HepG2 (cell line): Measurements from ENCODE around the gene GPN2. TPM values are rescaled to one million over a fixed set of nuclear protein-coding genes. Genes with fewer than 3 reads are reported as not detected.

Experiments
- ATAC-seq: fragments of 200-7000 bp; cut with Tn5 transposase; 3 replicates; pipeline ENCODE4 v1.9.1; 2020; ENCODE audit warnings: mild to moderate bottlenecking, moderate library complexity
- BruUV-seq: library from RNA; stranded (reverse); fragments of 400-500 nt; replicated peaks from 2 replicates; lab custom pipeline; 2021; lab: Mats Ljungman, UMichigan
- CTCF ChIA-PET: fragments of 300-600 bp; formaldehyde crosslinking; extraction: SDS; loops from one replicate; lab custom pipeline; 2021; ENCODE audit warnings: low total read pairs, inconsistent platforms, low intra/inter-chr PET ratio; lab: Yijun Ruan, JAX
- POLR2A ChIA-PET: fragments of 350-600 bp; sonication (Branson Sonifier 250); formaldehyde crosslinking; loops from one replicate; lab custom pipeline; 2020; ENCODE audit warnings: antibody characterized with exemption, inconsistent platforms; lab: Yijun Ruan, JAX
- DNase-seq: peaks from one replicate; pipeline ENCODE4 v3.0.0-alpha.2; 2015; ENCODE audit warnings: low spot score
- FAIRE-seq: peaks from 3 replicates; lab custom pipeline; 2011; peaks lifted over from hg19 to GRCh38; lab: Jason Lieb, UNC
- H2AFZ ChIP-seq: one replicate; pipeline ENCODE4 v1.6.1; 2011; ENCODE audit warnings: low read length, inconsistent platforms
- H3K27ac ChIP-seq: fragments of 300-600 bp; 3 replicates; pipeline ENCODE4 v1.8.0; 2011; ENCODE audit warnings: mixed run types, mild to moderate bottlenecking, mixed read lengths, low read length, inconsistent platforms; ENCODE audit not compliant: insufficient read depth; ENCODE audit errors: extremely low read length
- H3K27me3 ChIP-seq, 2 experiments: fragments of 200-600 bp in 1 of 2; 2 replicates in 1 of 2; 3 replicates in 1 of 2; pipeline versions ENCODE4 v1.6.0 to v1.8.0; 2011; ENCODE audit warnings: low read length in 2 of 2, mild to moderate bottlenecking in 2 of 2, moderate library complexity in 2 of 2, inconsistent platforms in 1 of 2; ENCODE audit not compliant: insufficient read depth in 2 of 2, control insufficient read depth in 1 of 2
- H3K36me3 ChIP-seq, 2 experiments: fragments of 200-600 bp in 1 of 2; replicated peaks in 1 of 2; 2 replicates in 1 of 2; 3 replicates in 1 of 2; pipeline versions ENCODE4 v1.5.1 to v1.8.0; 2011; ENCODE audit warnings: low read length in 2 of 2, inconsistent platforms in 1 of 2; ENCODE audit not compliant: insufficient read depth in 2 of 2, control insufficient read depth in 1 of 2
- H3K4me1 ChIP-seq: 2 replicates; pipeline ENCODE4 v1.5.1; 2012; ENCODE audit warnings: low read length, inconsistent platforms; ENCODE audit not compliant: insufficient read depth
- H3K4me2 ChIP-seq: 2 replicates; pipeline ENCODE4 v1.6.0; 2011; ENCODE audit warnings: low read depth, low read length, inconsistent platforms
- H3K4me3 ChIP-seq, 3 experiments: fragments of 200-600 bp in 1 of 3; sonication (generic), shearing (Covaris generic) in 1 of 3; replicated peaks in 1 of 3; 2 replicates each; pipeline ENCODE4 v1.5.1; 2011 to 2016; ENCODE audit warnings: low read length in 3 of 3, inconsistent platforms in 2 of 3, low read depth in 2 of 3, mild to moderate bottlenecking in 2 of 3, control low read depth in 1 of 3, mixed read lengths in 1 of 3; ENCODE audit not compliant: insufficient read depth in 1 of 3
- H3K79me2 ChIP-seq: one replicate; pipeline ENCODE4 v1.6.1; 2011; ENCODE audit warnings: low read length, inconsistent platforms; ENCODE audit not compliant: insufficient read depth
- H3K9ac ChIP-seq: 2 replicates; pipeline ENCODE4 v1.6.0; 2011; ENCODE audit warnings: mild to moderate bottlenecking, low read depth, low read length, inconsistent platforms; ENCODE audit not compliant: insufficient read depth
- H3K9me3 ChIP-seq: 2 replicates; pipeline ENCODE4 v1.5.1; 2012; ENCODE audit warnings: mild to moderate bottlenecking, low read length
- H4K20me1 ChIP-seq: 2 replicates; pipeline ENCODE4 v1.6.0; 2011; ENCODE audit warnings: inconsistent platforms, mild to moderate bottlenecking, low read length, moderate library complexity; ENCODE audit not compliant: insufficient read depth
- FOXJ3 ChIP-seq: sonication (generic); formaldehyde crosslinking; IDR thresholded peaks from 2 replicates; pipeline ENCODE4 v1.4.0; 2020; ENCODE audit warnings: missing genetic modification reagents, mild to moderate bottlenecking, borderline replicate concordance
- PHB2 ChIP-seq: fragments of 450-650 bp; IDR thresholded peaks from 2 replicates; pipeline ENCODE4 v1.6.1; 2018; ENCODE audit not compliant: partially characterized antibody
- ZNF891 ChIP-seq: sonication (generic); formaldehyde crosslinking; IDR thresholded peaks from 2 replicates; pipeline ENCODE4 v1.5.0; 2020; ENCODE audit warnings: mild to moderate bottlenecking, missing genetic modification reagents
- WGBS: methylation state at CpG from one replicate; pipeline ENCODE4 v1.1.6; 2017; ENCODE audit warnings: low lambda C conversion rate; 5-methylcytosine and 5-hydroxymethylcytosine counted together
- in situ Hi-C: cut with HindIII; loops from 2 replicates; pipeline ENCODE4 v1.10.0; 2017; ENCODE audit warnings: low pct_unique_long_range_greater_than_20kb; ENCODE audit not compliant: extremely low pct_ligation_motif_present
- intact Hi-C: fragments of 100-400 bp; cut with micrococcal nuclease; formaldehyde crosslinking; loops from one replicate; pipeline ENCODE4 v1.10.0; 2022; ENCODE audit not compliant: unreplicated experiment
- polyA plus RNA-seq, 8 experiments: library from polyadenylated mRNA; depleted of rRNA in 3 of 8; stranded (reverse) in 7 of 8; unstranded in 1 of 8; fragments of >200 nt; fragmentation: Illumina TruSeq in 4 of 8; extraction: Trizol in 4 of 8; gene quantifications; 2 replicates each; pipeline versions ENCODE4 v1.2.1 to v1.2.3, GENCODE V29; 2011 to 2016; ENCODE audit warnings: low read depth in 4 of 8, missing spikeins in 1 of 8, mixed read lengths in 1 of 8; ENCODE audit not compliant: insufficient read depth in 1 of 8
- total RNA-seq, 5 experiments: library from RNA; depleted of rRNA; stranded (reverse); fragments of >200 nt; fragmentation: Illumina TruSeq; extraction: Trizol; gene quantifications; 2 replicates each; pipeline ENCODE4 v1.2.3, GENCODE V29; 2016; ENCODE audit warnings: low read depth in 1 of 5
- TF ChIP-seq, protein P1 (sequence below): sonication (generic); formaldehyde crosslinking; conservative IDR thresholded peaks from 2 replicates; pipeline ENCODE4 v1.5.0; 2020; ENCODE audit warnings: missing genetic modification reagents
- TF ChIP-seq, protein P2 (sequence below): IDR thresholded peaks from 2 replicates; pipeline ENCODE4 v1.6.1; 2016; ENCODE audit warnings: mild to moderate bottlenecking
- TF ChIP-seq, protein P3 (sequence below): IDR thresholded peaks from 2 replicates; pipeline ENCODE4 v1.6.1; 2016; ENCODE audit warnings: low read depth, missing genetic modification reagents, missing compliant biosample characterization

GPN2 gene
- total and polyA plus RNA-seq, 2 of the 13 experiments (the other 11 are each of a cell fraction or from before 2014, with no cell fraction given), result 19.3 to 38.9 TPM

DNA sequence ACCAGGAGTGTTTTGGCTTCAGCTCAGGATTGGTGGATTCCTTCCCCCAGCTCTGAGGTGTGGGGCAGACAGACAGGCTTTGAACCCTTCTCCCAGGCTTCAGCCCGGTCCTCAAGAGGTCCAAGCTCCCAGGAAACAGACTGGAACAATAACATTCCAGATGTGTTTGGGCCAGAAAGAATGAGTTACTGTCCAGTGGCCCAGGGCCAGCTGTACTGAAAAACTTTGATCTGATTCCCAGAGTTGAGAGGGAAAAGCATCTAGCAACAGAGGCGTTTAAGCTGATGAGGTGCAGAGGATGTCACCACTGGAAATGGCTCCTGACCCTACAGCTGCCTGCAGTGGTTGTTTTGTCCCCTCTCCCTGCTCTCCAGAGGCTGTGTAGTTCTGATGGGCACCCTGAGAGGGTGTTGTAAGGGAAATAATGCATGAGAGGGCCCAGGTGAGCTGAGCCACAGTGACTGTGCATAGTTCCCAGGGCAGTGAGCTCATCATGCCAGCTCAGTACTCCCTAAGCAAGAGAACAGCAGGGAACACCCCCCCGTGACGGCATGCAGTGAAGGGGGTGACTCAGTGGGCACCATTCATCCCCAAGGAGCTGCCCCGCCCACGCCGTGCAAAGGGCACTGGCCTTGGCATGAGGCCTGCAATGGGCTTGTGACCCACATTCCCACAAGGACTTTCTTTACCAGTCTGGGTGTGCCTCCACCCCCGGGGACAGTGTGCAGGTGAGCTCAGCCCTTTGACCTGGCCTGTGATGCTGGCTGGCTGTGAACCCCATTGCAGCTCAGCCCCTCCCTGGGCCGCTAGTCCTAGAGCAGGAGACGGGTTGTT is 40.9 kb downstream of the GPN2 start (continued):
- no peak for TF ChIP-seq FOXJ3 (CRISPR knock-in tag)

DNA sequence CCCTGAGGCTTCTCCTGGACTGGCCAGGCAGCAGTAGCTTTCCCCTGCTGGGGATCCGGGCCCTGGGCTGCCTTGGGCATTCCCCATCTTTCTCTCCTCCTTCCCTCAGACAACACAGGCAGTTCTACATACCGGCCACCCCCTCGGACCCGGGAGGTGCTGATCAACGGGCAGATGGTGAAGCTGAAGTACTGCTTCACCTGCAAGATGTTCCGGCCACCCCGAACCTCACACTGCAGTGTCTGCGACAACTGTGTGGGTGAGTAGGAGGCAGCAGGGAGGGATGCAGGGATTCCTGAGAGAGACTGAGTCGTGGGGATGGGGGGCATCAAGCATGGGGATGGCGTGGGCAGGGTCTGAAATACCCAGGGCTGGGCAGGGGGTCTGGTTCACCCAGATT is 41.6 kb downstream of the GPN2 start:
- no peak for FAIRE-seq
- H3K9ac ChIP-seq, result no peak overlapping the region
- no peaks in the 10 kb centered on the region for H4K20me1 ChIP-seq
- peaks cover 17% of the 10 kb centered on the region for H3K4me1 ChIP-seq
- no peaks in the 10 kb centered on the region for H3K79me2 ChIP-seq
- H3K27me3 ChIP-seq, result no peaks in the 10 kb centered on the region
- H3K36me3 ChIP-seq, result peaks cover 17 to 49% of the 10 kb centered on the region in 2 experiments
- ChIA-PET POLR2A (interaction anchor here (1.1 to 2.6 kb wide), 4 partner anchors 9 to 61 kb away, joined by 3 to 16 read pairs (median 4); no protein-coding TSS in a partner anchor), CTCF (no interaction called here)
- ATAC-seq, result no peak
- no peak for DNase-seq
- H3K27ac ChIP-seq, result peak overlapping the region; percentile 38
- H3K9me3 ChIP-seq, result no peaks in the 10 kb centered on the region
- WGBS, result 90% methylated on average over 10 of the region's 10 CpGs
- intact Hi-C loops (no loop called here), in situ Hi-C loops (no loop called here)
- H3K4me3 ChIP-seq, result no peak overlapping the region
- H3K4me2 ChIP-seq, result no peak overlapping the region
- H2AFZ ChIP-seq, result no peak overlapping the region
- BruUV-seq, result no TSS peak
- TF ChIP-seq, protein P1, sequence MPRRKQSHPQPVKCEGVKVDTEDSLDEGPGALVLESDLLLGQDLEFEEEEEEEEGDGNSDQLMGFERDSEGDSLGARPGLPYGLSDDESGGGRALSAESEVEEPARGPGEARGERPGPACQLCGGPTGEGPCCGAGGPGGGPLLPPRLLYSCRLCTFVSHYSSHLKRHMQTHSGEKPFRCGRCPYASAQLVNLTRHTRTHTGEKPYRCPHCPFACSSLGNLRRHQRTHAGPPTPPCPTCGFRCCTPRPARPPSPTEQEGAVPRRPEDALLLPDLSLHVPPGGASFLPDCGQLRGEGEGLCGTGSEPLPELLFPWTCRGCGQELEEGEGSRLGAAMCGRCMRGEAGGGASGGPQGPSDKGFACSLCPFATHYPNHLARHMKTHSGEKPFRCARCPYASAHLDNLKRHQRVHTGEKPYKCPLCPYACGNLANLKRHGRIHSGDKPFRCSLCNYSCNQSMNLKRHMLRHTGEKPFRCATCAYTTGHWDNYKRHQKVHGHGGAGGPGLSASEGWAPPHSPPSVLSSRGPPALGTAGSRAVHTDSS, result no peak
- TF ChIP-seq, protein P2, sequence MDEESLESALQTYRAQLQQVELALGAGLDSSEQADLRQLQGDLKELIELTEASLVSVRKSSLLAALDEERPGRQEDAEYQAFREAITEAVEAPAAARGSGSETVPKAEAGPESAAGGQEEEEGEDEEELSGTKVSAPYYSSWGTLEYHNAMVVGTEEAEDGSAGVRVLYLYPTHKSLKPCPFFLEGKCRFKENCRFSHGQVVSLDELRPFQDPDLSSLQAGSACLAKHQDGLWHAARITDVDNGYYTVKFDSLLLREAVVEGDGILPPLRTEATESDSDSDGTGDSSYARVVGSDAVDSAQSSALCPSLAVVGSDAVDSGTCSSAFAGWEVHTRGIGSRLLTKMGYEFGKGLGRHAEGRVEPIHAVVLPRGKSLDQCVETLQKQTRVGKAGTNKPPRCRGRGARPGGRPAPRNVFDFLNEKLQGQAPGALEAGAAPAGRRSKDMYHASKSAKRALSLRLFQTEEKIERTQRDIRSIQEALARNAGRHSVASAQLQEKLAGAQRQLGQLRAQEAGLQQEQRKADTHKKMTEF (CRISPR knock-in tag), result no peak
- TF ChIP-seq ZNF891, result no peak
- TF ChIP-seq PHB2, result no peak
- TF ChIP-seq, protein P3, sequence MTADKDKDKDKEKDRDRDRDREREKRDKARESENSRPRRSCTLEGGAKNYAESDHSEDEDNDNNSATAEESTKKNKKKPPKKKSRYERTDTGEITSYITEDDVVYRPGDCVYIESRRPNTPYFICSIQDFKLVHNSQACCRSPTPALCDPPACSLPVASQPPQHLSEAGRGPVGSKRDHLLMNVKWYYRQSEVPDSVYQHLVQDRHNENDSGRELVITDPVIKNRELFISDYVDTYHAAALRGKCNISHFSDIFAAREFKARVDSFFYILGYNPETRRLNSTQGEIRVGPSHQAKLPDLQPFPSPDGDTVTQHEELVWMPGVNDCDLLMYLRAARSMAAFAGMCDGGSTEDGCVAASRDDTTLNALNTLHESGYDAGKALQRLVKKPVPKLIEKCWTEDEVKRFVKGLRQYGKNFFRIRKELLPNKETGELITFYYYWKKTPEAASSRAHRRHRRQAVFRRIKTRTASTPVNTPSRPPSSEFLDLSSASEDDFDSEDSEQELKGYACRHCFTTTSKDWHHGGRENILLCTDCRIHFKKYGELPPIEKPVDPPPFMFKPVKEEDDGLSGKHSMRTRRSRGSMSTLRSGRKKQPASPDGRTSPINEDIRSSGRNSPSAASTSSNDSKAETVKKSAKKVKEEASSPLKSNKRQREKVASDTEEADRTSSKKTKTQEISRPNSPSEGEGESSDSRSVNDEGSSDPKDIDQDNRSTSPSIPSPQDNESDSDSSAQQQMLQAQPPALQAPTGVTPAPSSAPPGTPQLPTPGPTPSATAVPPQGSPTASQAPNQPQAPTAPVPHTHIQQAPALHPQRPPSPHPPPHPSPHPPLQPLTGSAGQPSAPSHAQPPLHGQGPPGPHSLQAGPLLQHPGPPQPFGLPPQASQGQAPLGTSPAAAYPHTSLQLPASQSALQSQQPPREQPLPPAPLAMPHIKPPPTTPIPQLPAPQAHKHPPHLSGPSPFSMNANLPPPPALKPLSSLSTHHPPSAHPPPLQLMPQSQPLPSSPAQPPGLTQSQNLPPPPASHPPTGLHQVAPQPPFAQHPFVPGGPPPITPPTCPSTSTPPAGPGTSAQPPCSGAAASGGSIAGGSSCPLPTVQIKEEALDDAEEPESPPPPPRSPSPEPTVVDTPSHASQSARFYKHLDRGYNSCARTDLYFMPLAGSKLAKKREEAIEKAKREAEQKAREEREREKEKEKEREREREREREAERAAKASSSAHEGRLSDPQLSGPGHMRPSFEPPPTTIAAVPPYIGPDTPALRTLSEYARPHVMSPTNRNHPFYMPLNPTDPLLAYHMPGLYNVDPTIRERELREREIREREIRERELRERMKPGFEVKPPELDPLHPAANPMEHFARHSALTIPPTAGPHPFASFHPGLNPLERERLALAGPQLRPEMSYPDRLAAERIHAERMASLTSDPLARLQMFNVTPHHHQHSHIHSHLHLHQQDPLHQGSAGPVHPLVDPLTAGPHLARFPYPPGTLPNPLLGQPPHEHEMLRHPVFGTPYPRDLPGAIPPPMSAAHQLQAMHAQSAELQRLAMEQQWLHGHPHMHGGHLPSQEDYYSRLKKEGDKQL (CRISPR knock-in tag), result no peak
